GM12874 (cell line): ENCODE data around the gene SRRD.

ENCODE experiments used
- TF ChIP-seq, protein P1 (sequence below): IDR thresholded peaks from 2 replicates; pipeline ENCODE4 v1.5.1; 2011; ENCODE audit warnings: low read depth, mild to moderate bottlenecking, control low read depth, low read length, moderate library complexity; ENCODE audit not compliant: insufficient read depth

SRRD gene

GRCh38 chr22:26483439-26484359 is at the start of gene SRRD, which contains the start of gene HPS4:
Gene SRRD, plus strand, starts transcription at chr22:26483877. Its CDS starts 14 bp downstream, at chr22:26483891.
Gene HPS4, minus strand, starts transcription at chr22:26483783. Its CDS starts 2,021 bp downstream, at chr22:26481762.
- TF ChIP-seq, protein P1, sequence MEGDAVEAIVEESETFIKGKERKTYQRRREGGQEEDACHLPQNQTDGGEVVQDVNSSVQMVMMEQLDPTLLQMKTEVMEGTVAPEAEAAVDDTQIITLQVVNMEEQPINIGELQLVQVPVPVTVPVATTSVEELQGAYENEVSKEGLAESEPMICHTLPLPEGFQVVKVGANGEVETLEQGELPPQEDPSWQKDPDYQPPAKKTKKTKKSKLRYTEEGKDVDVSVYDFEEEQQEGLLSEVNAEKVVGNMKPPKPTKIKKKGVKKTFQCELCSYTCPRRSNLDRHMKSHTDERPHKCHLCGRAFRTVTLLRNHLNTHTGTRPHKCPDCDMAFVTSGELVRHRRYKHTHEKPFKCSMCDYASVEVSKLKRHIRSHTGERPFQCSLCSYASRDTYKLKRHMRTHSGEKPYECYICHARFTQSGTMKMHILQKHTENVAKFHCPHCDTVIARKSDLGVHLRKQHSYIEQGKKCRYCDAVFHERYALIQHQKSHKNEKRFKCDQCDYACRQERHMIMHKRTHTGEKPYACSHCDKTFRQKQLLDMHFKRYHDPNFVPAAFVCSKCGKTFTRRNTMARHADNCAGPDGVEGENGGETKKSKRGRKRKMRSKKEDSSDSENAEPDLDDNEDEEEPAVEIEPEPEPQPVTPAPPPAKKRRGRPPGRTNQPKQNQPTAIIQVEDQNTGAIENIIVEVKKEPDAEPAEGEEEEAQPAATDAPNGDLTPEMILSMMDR, result no peak

- TF ChIP-seq, protein P1, result no peak
Observed at GRCh38 chr22:26435327-26436093, 48.2 kb upstream of the SRRD start.

- TF ChIP-seq, protein P1, result no peak
Observed at GRCh38 chr22:26436903-26437515, 46.7 kb upstream of the SRRD start.

DNA sequence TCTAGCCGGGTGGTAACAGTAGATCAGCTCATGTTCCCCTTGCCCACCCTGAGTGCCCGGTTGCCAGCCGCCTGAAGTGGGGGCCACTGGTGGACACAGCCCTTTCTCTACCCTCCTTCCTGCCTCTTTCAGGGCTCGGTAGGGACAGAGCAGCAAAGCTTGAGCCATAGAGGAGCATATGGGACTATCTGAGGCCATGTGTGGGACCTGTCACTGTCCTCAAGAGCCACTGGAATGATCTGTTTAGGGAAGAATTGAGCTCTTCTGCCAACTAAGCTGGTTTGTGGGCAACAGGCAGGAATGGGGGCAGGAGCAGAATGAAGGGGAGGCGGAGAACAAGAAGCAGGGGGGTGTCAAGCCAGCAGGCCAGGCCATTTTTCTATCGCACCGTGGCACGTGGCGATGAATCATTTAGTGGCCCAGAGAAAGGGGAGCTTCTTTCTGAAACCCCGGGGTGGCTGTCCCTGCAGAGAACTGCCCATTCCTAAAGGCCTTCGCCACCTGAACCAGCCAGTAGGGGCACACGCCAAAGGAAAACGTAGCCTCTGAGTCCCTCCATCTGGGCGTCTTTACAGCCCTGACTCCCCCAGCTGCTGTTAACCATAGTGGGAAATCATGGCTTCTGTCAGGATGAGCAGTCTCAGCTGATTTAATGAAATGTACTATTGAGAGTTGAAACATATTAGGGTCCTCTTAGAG is 45.8 kb upstream of the SRRD start:
- TF ChIP-seq, protein P1, result no peak

GRCh38 chr22:26439559-26439958 is 44.1 kb upstream of the SRRD start:
- TF ChIP-seq, protein P1, result no peak

DNA sequence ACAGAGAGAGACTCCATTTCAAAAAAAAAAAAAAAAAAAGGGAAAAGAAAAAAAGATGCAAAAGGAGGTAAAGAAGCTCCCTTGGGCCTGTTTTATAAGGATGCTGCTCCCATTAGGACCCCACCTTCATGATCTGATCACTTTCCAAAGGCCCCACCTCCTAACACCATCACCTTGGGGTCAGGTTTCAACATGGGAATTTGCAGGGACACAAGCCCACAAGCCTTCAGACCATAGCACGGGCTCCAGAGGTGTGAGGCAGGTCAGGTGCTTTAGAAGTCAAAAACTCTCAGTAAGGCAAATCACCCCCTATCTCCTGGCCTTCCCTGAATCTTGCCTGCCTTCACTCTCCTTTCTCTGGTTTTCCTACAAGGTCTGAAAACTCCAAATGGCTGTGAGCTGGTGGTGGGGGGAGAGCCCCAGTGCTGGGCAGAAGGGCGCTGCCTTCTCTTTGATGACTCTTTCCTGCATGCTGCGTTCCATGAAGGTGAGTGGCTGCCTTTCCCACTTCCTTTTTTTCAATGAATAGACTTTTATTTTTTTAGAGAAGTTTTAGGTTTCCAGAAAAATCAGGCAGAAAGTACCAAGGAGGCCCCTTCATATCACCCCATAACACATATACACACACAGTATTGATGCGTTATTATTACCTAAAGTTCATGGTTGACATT is 41.5 kb upstream of the SRRD start:
- TF ChIP-seq, protein P1, result no peak
